GM04503 (cell line): ENCODE data around the gene SRRM2.

ENCODE experiments used
- DNase-seq: peaks from one replicate; pipeline ENCODE4 v3.0.0-alpha.2; 2012; ENCODE audit warnings: low read depth

The SRRM2 gene

GRCh38 chr16:2762711-2763110 lies 10.3 kb downstream of the SRRM2 start:
- DNase-seq = no peak

GRCh38 chr16:2763173-2763572 lies 10.7 kb downstream of the SRRM2 start:
- DNase-seq = no peak

GRCh38 chr16:2764718-2765117 lies 12.3 kb downstream of the SRRM2 start:
- no peak for DNase-seq

GRCh38 chr16:2765462-2766404 lies 13.3 kb downstream of the SRRM2 start:
- DNase-seq = no peak

GRCh38 chr16:2766430-2767139 lies 14.1 kb downstream of the SRRM2 start:
- no peak for DNase-seq

- no peak for DNase-seq
These were observed 14.8 kb downstream of the SRRM2 start for GRCh38 chr16:2767140-2767731.

GRCh38 chr16:2767891-2768290 lies 15.5 kb downstream of the SRRM2 start:
- no peak for DNase-seq

- no peak for DNase-seq
These were observed 16.1 kb downstream of the SRRM2 start for GRCh38 chr16:2768403-2769089.

- DNase-seq = no peak
These were observed 16.7 kb downstream of the SRRM2 start for GRCh38 chr16:2769100-2769529.

- DNase-seq = no peak
These were observed 17.2 kb downstream of the SRRM2 start for GRCh38 chr16:2769675-2770056.

GRCh38 chr16:2770057-2770951 lies 17.9 kb downstream of the SRRM2 start:
- no peak for DNase-seq

GRCh38 chr16:2771496-2772402 lies 19.3 kb downstream of the SRRM2 start:
- DNase-seq = no peak

GRCh38 chr16:2773188-2773968 lies 20.9 kb downstream of the SRRM2 start:
- no peak for DNase-seq

- DNase-seq = no peak
These were observed 21.9 kb downstream of the SRRM2 start for GRCh38 chr16:2774161-2774891.

- no peak for DNase-seq
These were observed 22.8 kb downstream of the SRRM2 start for GRCh38 chr16:2775131-2775716.

- DNase-seq = no peak
These were observed 23.5 kb downstream of the SRRM2 start for GRCh38 chr16:2775765-2776499.

- DNase-seq = no peak
These were observed 24.2 kb downstream of the SRRM2 start for GRCh38 chr16:2776500-2777139.
